Ectodermal cell (in vitro differentiated cells): ENCODE data around the gene IL33.

Experiments
- H3K27ac ChIP-seq: 2 replicates; pipeline ENCODE4 v1.7.0; 2013; ENCODE audit warnings: mild to moderate bottlenecking, low read depth, low read length; ENCODE audit not compliant: insufficient read depth, poor library complexity, severe bottlenecking
- H3K27me3 ChIP-seq: 2 replicates; pipeline ENCODE4 v1.7.0; 2013; ENCODE audit warnings: mild to moderate bottlenecking, low read length; ENCODE audit not compliant: insufficient read depth, control insufficient read depth, poor library complexity, severe bottlenecking
- H3K36me3 ChIP-seq: one replicate; pipeline ENCODE4 v1.7.0; 2013; ENCODE audit warnings: low read length; ENCODE audit not compliant: control insufficient read depth, insufficient read depth
- H3K4me1 ChIP-seq: one replicate; pipeline ENCODE4 v1.7.0; 2013; ENCODE audit warnings: low read length; ENCODE audit not compliant: control insufficient read depth, insufficient read depth
- H3K4me3 ChIP-seq: 2 replicates; pipeline ENCODE4 v1.7.0; 2013; ENCODE audit warnings: low read depth, low read length, control low read depth; ENCODE audit not compliant: insufficient read depth
- H3K9me3 ChIP-seq: 2 replicates; pipeline ENCODE4 v1.7.0; 2013; ENCODE audit warnings: mild to moderate bottlenecking, low read length, moderate library complexity; ENCODE audit not compliant: control insufficient read depth
- WGBS, 2 experiments: methylation state at CpG; one replicate each; pipeline ENCODE4 v1.1.7; 2013; ENCODE audit warnings: missing lambda C conversion rate in 2 of 2; 5-methylcytosine and 5-hydroxymethylcytosine counted together

The IL33 gene

DNA sequence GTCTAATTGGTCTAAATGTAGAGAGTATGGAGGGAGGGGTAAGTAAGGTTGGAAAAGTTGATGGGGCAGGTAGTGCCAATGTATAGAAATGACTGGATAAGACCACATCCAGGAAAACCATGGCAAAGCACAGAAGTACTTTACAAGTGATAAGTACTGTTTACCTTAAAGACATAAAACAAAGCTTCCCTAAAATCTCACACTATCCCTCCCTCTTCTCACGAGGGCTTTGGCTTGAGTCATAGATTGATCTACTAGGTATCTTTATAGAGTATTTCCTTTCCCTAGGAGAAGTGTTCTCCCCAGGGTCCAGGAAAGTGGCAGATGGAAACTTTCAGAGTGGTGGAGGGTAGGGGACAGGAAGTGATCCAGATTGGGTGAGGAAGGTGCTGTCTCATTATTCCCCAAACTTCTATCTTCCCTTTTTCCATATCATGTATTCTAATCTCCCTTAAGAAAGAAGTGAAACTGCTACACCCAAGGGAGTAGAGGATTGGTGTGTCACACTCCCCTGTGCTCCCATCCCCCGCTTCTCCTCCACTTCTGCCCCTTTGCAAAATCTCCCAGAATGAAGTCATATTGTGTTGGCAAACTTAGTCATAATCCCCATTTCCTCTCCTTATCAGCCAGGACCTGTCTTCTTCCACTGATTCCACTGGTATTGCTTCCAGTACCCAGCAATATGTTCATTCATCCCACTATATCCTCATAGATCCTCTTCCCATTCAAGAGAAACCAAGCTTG lies 14.6 kb downstream of the IL33 start:
- no peaks in the 10 kb centered on the region for H3K9me3 ChIP-seq
- 87 to 90% methylated on average over 1 to 2 of the region's 2 CpGs for WGBS, 2 experiments
- no peaks in the 10 kb centered on the region for H3K36me3 ChIP-seq
- no peaks in the 10 kb centered on the region for H3K4me1 ChIP-seq
- no peak overlapping the region for H3K27ac ChIP-seq
- no peaks in the 10 kb centered on the region for H3K27me3 ChIP-seq
- no peak overlapping the region for H3K4me3 ChIP-seq

DNA sequence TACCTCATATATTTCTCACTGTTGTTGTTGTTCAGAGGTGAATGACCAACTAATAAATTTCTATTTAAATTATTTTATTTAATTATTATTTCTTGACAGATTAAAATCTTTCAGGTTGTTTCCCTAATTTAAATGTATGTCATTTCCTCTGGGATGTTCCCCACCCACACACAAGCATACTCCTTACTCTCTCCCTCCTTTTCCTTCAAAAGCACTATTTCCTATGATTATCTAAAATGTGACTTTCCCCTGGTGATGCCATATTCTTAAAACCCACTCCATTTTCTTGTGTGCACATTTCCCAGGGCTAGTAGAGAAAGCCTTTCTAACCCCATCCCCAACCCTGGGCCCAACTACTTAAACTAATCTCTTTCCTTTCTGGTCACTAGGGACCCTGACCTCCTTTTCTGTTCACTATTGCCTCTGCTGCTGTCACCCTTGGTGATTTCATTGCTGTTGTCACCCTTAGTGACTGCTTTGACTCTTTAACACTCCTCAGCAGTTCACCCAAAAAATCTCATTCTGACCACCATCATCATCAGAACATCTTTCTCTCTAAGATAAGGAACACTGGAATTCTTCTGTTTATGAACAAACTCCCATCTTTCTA lies 16.8 kb downstream of the IL33 start:
- H3K27ac ChIP-seq = no peak overlapping the region
- H3K27me3 ChIP-seq = no peaks in the 10 kb centered on the region

DNA sequence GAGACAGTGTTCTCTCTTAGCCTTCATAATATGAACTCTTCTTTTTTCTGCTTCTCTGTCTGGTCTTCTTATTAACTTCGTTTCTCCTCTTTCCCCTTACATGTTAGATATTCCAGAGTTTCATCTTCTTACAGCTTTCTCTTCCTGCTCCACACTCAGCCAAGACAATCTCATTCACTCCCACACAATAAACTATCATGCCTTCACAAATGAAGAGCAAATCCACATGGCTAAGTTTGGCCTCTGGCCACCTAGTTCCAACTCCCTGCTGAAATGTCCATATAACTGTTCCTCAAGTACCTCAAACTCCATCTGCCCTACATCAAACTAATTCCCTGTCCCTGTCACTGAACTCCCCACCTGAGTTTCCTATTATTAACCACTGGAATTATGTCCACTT lies 18.4 kb downstream of the IL33 start:
- Histone ChIP-seq H3K4me3 (no peak overlapping the region), H3K9me3 (no peaks in the 10 kb centered on the region), H3K4me1 (no peaks in the 10 kb centered on the region), H3K36me3 (no peaks in the 10 kb centered on the region), H3K27ac (no peak overlapping the region), H3K27me3 (no peaks in the 10 kb centered on the region)
- 82 to 91% methylated on average over 1 of the region's 1 CpG for WGBS, 2 experiments

More for the DNA sequence above, 16.8 kb downstream of the IL33 start:
- Histone ChIP-seq H3K9me3 (no peaks in the 10 kb centered on the region), H3K4me1 (no peaks in the 10 kb centered on the region), H3K36me3 (no peaks in the 10 kb centered on the region), H3K4me3 (no peak overlapping the region)

DNA sequence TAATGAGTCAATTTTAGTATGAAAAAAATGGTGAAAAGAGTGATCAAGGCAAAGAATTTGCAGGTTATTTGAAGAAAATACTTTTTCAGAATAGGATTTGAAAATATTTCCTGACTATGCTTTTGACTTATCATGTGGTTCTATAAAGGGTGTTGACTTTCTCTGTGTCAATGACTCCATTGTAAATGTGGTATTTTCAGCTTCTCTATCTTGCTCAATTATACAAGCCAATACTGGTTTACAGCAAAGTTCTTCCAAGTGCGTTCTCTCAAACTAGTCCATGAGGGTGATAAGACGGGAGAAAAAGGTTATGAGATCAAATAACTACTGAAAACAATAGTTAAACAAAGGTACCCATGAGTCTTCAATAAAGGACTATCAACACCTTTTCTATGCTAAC lies 21.7 kb downstream of the IL33 start:
- no peak overlapping the region for H3K27ac ChIP-seq
- no peaks in the 10 kb centered on the region for H3K4me1 ChIP-seq
- H3K9me3 ChIP-seq = no peaks in the 10 kb centered on the region
- no peaks in the 10 kb centered on the region for H3K36me3 ChIP-seq
- 100% methylated on average over 1 of the region's 2 CpGs for WGBS, 2 experiments
- H3K27me3 ChIP-seq = no peaks in the 10 kb centered on the region
- H3K4me3 ChIP-seq = no peak overlapping the region

DNA sequence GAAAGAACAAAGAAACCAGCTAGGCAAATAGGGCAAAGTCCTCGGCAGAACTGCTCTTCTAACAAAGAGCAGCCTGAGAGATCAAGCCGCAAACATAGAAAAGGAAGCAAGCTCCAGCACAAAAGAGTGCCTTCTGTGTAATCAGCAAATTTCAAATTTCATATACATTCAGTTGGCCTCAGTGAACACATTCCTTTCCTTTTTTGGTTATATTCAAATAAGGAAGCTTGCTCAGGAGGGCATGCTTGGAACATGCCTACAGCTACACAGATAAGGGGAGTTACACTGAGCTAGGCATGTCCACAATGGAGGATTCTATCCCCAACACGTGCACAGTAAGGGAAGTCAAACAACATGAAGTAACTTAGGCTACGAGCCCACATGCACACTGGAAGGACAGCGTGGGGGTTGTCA lies 23.4 kb downstream of the IL33 start:
- no peaks in the 10 kb centered on the region for H3K27me3 ChIP-seq
- 85 to 89% methylated on average over 5 of the region's 5 CpGs for WGBS, 2 experiments
- H3K4me1 ChIP-seq = no peaks in the 10 kb centered on the region
- H3K9me3 ChIP-seq = no peaks in the 10 kb centered on the region
- H3K27ac ChIP-seq = no peak overlapping the region
- H3K36me3 ChIP-seq = no peaks in the 10 kb centered on the region
- H3K4me3 ChIP-seq = no peak overlapping the region

- Histone ChIP-seq H3K36me3 (no peaks in the 10 kb centered on the region), H3K9me3 (no peaks in the 10 kb centered on the region), H3K27ac (no peak overlapping the region), H3K4me1 (no peaks in the 10 kb centered on the region), H3K4me3 (no peak overlapping the region), H3K27me3 (no peaks in the 10 kb centered on the region)
- WGBS, 2 experiments = 93 to 98% methylated on average over 2 of the region's 2 CpGs
Observed at GRCh38 chr9:6239694-6240093, 24.1 kb downstream of the IL33 start.

GRCh38 chr9:6243746-6244145 lies 28.1 kb downstream of the IL33 start:
- H3K9me3 ChIP-seq = no peaks in the 10 kb centered on the region
- no peaks in the 10 kb centered on the region for H3K4me1 ChIP-seq
- no peaks in the 10 kb centered on the region for H3K27me3 ChIP-seq
- no peak overlapping the region for H3K27ac ChIP-seq
- H3K36me3 ChIP-seq = no peaks in the 10 kb centered on the region
- H3K4me3 ChIP-seq = no peak overlapping the region

DNA sequence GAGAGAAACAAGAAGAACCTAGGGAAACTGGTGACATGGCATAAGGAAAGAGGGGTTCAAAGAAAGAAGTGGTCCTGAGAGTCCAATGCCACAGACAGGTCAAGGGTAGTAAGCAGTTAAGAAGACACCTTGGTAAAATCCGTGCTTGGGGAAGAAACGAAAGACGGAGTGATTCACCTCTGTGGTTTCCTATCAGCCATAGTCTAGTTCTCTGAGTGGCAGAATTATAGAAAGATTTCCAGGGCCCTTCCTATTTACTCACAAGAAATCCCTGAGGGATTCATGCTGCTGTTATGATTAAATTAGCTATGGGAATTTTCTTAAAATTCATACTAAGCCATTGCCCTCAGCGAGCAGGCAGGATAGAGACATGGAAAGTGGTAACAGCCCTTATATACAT lies 31.7 kb downstream of the IL33 start:
- 68 to 70% methylated on average over 4 of the region's 4 CpGs for WGBS, 2 experiments
- Histone ChIP-seq H3K36me3 (no peaks in the 10 kb centered on the region), H3K9me3 (no peaks in the 10 kb centered on the region), H3K4me1 (no peaks in the 10 kb centered on the region), H3K4me3 (no peak overlapping the region), H3K27ac (no peak overlapping the region), H3K27me3 (no peaks in the 10 kb centered on the region)

- Histone ChIP-seq H3K27ac (no peak overlapping the region), H3K36me3 (no peaks in the 10 kb centered on the region), H3K9me3 (no peaks in the 10 kb centered on the region), H3K4me3 (no peak overlapping the region), H3K27me3 (no peaks in the 10 kb centered on the region), H3K4me1 (no peaks in the 10 kb centered on the region)
- WGBS, 2 experiments = 93 to 96% methylated on average over 2 to 3 of the region's 3 CpGs
Observed at GRCh38 chr9:6268826-6269397, 53.3 kb downstream of the IL33 start.

DNA sequence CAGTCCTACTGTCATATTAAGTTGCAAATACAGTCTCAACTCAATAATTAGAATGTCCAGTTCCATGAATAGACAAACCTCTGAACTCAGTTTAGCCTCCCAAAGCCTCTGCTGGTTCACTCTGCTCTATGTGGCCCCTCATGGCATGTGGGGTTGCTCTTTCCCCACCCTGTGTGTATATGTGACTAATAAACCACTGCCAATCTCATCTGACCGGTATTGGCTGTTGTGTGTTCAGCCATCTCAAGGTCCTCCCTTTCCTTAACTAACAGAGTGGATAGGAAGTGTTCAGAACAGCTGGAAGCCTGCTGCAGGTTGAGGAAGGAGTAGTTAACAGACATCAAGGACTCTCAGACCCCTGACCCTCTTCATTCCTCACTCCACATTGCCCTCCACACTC lies 55.3 kb downstream of the IL33 start:
- 90 to 100% methylated on average over 1 of the region's 1 CpG for WGBS, 2 experiments
- H3K27me3 ChIP-seq = no peaks in the 10 kb centered on the region
- no peak overlapping the region for H3K27ac ChIP-seq
- no peaks in the 10 kb centered on the region for H3K9me3 ChIP-seq
- no peaks in the 10 kb centered on the region for H3K4me1 ChIP-seq
- H3K4me3 ChIP-seq = no peak overlapping the region
- H3K36me3 ChIP-seq = no peaks in the 10 kb centered on the region
